GM06990 (cell line): ENCODE measurements around the gene CDH4.

Experiments
- DNase-seq: peaks from one replicate; pipeline ENCODE4 v3.0.0-alpha.2; 2011; ENCODE audit not compliant: insufficient read length; ENCODE audit errors: extremely low read depth
- H3K27me3 ChIP-seq: replicated peaks from 2 replicates; pipeline ENCODE4 v1.6.0; 2011; ENCODE audit warnings: low read length; ENCODE audit not compliant: control insufficient read depth, insufficient read depth
- H3K36me3 ChIP-seq: 2 replicates; pipeline ENCODE4 v1.5.1; 2011; ENCODE audit warnings: low read length; ENCODE audit not compliant: control insufficient read depth, insufficient read depth
- H3K4me3 ChIP-seq: replicated peaks from 2 replicates; pipeline ENCODE4 v1.5.1; 2011; ENCODE audit warnings: low read depth, mild to moderate bottlenecking, control low read depth, low read length
- CTCF ChIP-seq: IDR thresholded peaks from 2 replicates; pipeline ENCODE4 v1.5.1; 2011; ENCODE audit warnings: low read length, control low read depth, mild to moderate bottlenecking, inconsistent platforms; ENCODE audit not compliant: insufficient read depth, poor library complexity, severe bottlenecking

CDH4 gene

DNA sequence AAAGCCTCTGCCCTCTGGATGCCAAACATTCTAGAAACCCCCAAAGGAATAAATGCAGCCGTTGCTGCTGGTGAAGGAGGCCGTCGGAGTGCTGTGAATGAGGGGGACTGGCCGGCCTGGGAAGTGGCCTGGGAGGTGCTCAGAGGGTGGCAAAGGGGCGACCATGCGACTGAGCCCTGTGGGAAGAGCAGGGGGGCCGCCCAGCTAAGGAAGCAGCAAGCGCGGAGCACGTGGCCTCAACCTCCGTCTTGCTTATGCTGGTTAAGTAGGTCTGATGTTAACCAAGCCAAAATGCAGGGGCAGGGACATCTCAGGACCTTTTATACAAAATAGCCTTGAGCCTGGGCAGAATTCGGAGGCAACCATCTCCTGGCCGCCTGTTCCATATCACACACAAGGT, 432.1 kb downstream of the CDH4 start:
- H3K36me3 ChIP-seq, result no peaks in the 10 kb centered on the region
- no peak overlapping the region for H3K4me3 ChIP-seq
- no peak for TF ChIP-seq CTCF
- no peaks in the 10 kb centered on the region for H3K27me3 ChIP-seq
- DNase-seq, result no peak

DNA sequence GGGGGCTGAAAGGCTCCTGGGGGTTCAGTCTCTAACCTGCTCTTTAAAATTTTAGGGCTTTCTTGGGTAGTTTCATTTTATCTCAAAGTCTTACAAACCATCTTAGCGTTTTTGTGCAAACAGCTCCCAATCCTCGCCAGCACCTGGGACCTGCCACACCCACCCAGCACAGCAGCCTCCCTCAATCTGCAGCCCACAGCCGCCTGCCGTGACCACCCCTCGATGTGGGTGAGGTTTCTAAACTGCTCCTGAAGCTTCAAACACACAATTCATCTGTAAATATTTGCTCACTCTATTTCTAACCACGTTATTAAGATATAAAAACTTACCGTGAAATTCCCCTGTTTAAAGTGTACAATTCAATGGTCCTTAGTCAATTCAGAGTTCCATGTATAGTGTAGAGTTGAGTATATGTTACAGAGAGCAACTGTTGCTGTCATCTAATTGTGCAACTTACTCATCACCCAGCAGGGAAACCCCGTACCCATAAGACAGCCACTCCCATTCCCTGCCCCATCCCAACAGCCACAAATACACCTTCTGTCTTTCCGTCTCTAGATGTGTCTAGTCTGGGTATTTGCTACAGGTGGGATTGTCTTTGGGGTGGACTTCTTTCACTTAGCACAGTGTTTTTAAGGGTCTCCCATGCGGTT, 432.6 kb downstream of the CDH4 start:
- no peak for TF ChIP-seq CTCF
- DNase-seq, result no peak
- H3K36me3 ChIP-seq, result no peaks in the 10 kb centered on the region
- H3K27me3 ChIP-seq, result no peaks in the 10 kb centered on the region
- no peak overlapping the region for H3K4me3 ChIP-seq

- DNase-seq, result no peak
- no peaks in the 10 kb centered on the region for H3K36me3 ChIP-seq
- no peak for TF ChIP-seq CTCF
- H3K27me3 ChIP-seq, result no peaks in the 10 kb centered on the region
- no peak overlapping the region for H3K4me3 ChIP-seq
Observed at GRCh38 chr20:61685462-61685861, 433.4 kb downstream of the CDH4 start.

GRCh38 chr20:61686051-61686936, 434.2 kb downstream of the CDH4 start:
- no peak overlapping the region for H3K4me3 ChIP-seq
- H3K27me3 ChIP-seq, result no peaks in the 10 kb centered on the region
- no peaks in the 10 kb centered on the region for H3K36me3 ChIP-seq
- DNase-seq, result no peak
- TF ChIP-seq CTCF, result no peak

DNA sequence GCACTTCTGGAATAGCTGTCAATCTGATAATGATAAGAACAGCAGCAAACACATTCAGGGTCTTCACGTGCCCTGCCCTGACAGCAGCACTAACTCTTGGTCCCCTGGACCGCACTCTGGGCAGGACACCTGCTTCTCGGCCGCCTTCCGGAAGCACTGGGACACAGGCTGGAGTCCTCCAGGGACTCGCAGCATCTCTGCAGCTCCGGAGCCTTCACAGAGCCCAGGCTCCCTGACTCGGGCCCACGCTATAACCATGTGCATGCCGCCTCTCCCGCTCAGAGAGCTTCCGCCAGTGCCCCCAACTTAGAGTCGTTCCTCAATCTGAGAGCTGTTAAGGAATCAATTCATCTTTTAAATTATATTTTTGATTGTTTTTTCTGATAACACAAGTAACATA, 436.4 kb downstream of the CDH4 start:
- no peak overlapping the region for H3K4me3 ChIP-seq
- TF ChIP-seq CTCF, result no peak
- H3K36me3 ChIP-seq, result no peaks in the 10 kb centered on the region
- no peaks in the 10 kb centered on the region for H3K27me3 ChIP-seq
- DNase-seq, result no peak

GRCh38 chr20:61690150-61690549, 438.1 kb downstream of the CDH4 start:
- Histone ChIP-seq H3K27me3 (no peaks in the 10 kb centered on the region), H3K36me3 (no peaks in the 10 kb centered on the region), H3K4me3 (no peak overlapping the region)
- TF ChIP-seq CTCF, result no peak
- DNase-seq, result no peak
